Esophagus (tissue), 2 donors: ENCODE results near the gene GTPBP6. TPM values are rescaled to one million over a fixed set of nuclear protein-coding genes. Genes with fewer than 3 reads are reported as not detected.

Experiments used
- H3K27ac ChIP-seq, 2 donors: one replicate each; pipeline ENCODE4 v1.5.1; 2013; ENCODE audit warnings: low read depth in 2 of 2, mild to moderate bottlenecking in 2 of 2, inconsistent platforms in 1 of 2, low read length in 1 of 2, moderate library complexity in 1 of 2
- H3K27me3 ChIP-seq, 2 donors: one replicate each; pipeline ENCODE4 v1.6.1; 2013; ENCODE audit warnings: low read length in 2 of 2, control low read depth in 1 of 2, mild to moderate bottlenecking in 1 of 2; ENCODE audit not compliant: insufficient read depth in 2 of 2, control insufficient read depth in 1 of 2
- H3K36me3 ChIP-seq, 2 donors: one replicate each; pipeline ENCODE4 v1.6.1; 2013; ENCODE audit warnings: low read length in 1 of 2; ENCODE audit not compliant: control insufficient read depth in 2 of 2, insufficient read depth in 2 of 2
- H3K4me1 ChIP-seq, 2 donors: one replicate each; pipeline ENCODE4 v1.6.1; 2013; ENCODE audit warnings: low read length in 1 of 2; ENCODE audit not compliant: control insufficient read depth in 2 of 2, insufficient read depth in 2 of 2
- H3K4me3 ChIP-seq, 2 donors: one replicate each; pipeline ENCODE4 v1.5.1; 2013; ENCODE audit warnings: low read length in 2 of 2, mild to moderate bottlenecking in 2 of 2, low read depth in 1 of 2, moderate library complexity in 1 of 2
- H3K9me3 ChIP-seq, 2 donors: one replicate each; pipeline ENCODE4 v1.6.1; 2013; ENCODE audit warnings: mild to moderate bottlenecking in 2 of 2, low read depth in 1 of 2, low read length in 1 of 2, moderate library complexity in 1 of 2; ENCODE audit not compliant: control insufficient read depth in 2 of 2, insufficient read depth in 1 of 2
- WGBS, 2 donors: extraction: QIAGEN DNeasy Blood & Tissue Kit; methylation state at CpG; one replicate each; pipeline ENCODE4 v1.1.7; 2013; 5-methylcytosine and 5-hydroxymethylcytosine counted together
- polyA plus RNA-seq, 2 donors: library from polyadenylated mRNA; stranded (reverse); fragments of 200-250 nt; gene quantifications; one replicate each; pipeline ENCODE4 v1.2.3, GENCODE V29; 2013
- donor health status: healthy with polysubstance abuse.
- donor health status: Bipolar disorder and iron deficiency.

GTPBP6 gene
- polyA plus RNA-seq, 2 donors = 26.4 to 35.3 TPM

GRCh38 chrX:298993-299392, 19.6 kb downstream of the GTPBP6 start:
- no peak overlapping the region for H3K4me3 ChIP-seq
- peaks cover 0 to 4% of the 10 kb centered on the region in 2 donors for H3K9me3 ChIP-seq
- H3K36me3 ChIP-seq = peaks cover 0 to 15% of the 10 kb centered on the region in 2 donors
- no peaks in the 10 kb centered on the region for H3K4me1 ChIP-seq
- no peak overlapping the region for H3K27ac ChIP-seq
- 98% methylated on average over 36 of the region's 36 CpGs for WGBS, 2 donors
- H3K27me3 ChIP-seq = no peaks in the 10 kb centered on the region

GRCh38 chrX:295136-295535, 23.5 kb downstream of the GTPBP6 start:
- Histone ChIP-seq H3K36me3 (peaks cover 0 to 25% of the 10 kb centered on the region in 2 donors), H3K27ac (no peak overlapping the region), H3K4me1 (no peaks in the 10 kb centered on the region), H3K9me3 (peaks cover 0 to 7% of the 10 kb centered on the region in 2 donors), H3K4me3 (no peak overlapping the region), H3K27me3 (no peaks in the 10 kb centered on the region)
- WGBS, 2 donors = 94 to 95% methylated on average over 19 to 21 of the region's 21 CpGs

GRCh38 chrX:292900-293897, 25.4 kb downstream of the GTPBP6 start:
- no peaks in the 10 kb centered on the region for H3K4me1 ChIP-seq
- H3K27ac ChIP-seq = no peak overlapping the region
- no peak overlapping the region for H3K4me3 ChIP-seq
- H3K36me3 ChIP-seq = peaks cover 0 to 32% of the 10 kb centered on the region in 2 donors
- WGBS, 2 donors = 97 to 98% methylated on average over 47 of the region's 47 CpGs
- H3K9me3 ChIP-seq = peaks cover 0 to 6% of the 10 kb centered on the region in 2 donors
- H3K27me3 ChIP-seq = no peaks in the 10 kb centered on the region

- peaks cover 0 to 32% of the 10 kb centered on the region in 2 donors for H3K36me3 ChIP-seq
- peaks cover 0 to 6% of the 10 kb centered on the region in 2 donors for H3K9me3 ChIP-seq
- WGBS, 2 donors = 97 to 98% methylated on average over 29 of the region's 29 CpGs
- H3K27ac ChIP-seq = no peak overlapping the region
- no peaks in the 10 kb centered on the region for H3K27me3 ChIP-seq
- no peaks in the 10 kb centered on the region for H3K4me1 ChIP-seq
- no peak overlapping the region for H3K4me3 ChIP-seq
These were observed 27.1 kb downstream of the GTPBP6 start for GRCh38 chrX:291411-291901.

GRCh38 chrX:290476-291166, 28.0 kb downstream of the GTPBP6 start:
- peaks cover 0 to 32% of the 10 kb centered on the region in 2 donors for H3K36me3 ChIP-seq
- no peak overlapping the region for H3K27ac ChIP-seq
- H3K27me3 ChIP-seq = no peaks in the 10 kb centered on the region
- 94 to 96% methylated on average over 41 to 42 of the region's 42 CpGs for WGBS, 2 donors
- peaks cover 0 to 6% of the 10 kb centered on the region in 2 donors for H3K9me3 ChIP-seq
- H3K4me3 ChIP-seq = no peak overlapping the region
- no peaks in the 10 kb centered on the region for H3K4me1 ChIP-seq

GRCh38 chrX:288561-288991, 30.0 kb downstream of the GTPBP6 start:
- peaks cover 0 to 43% of the 10 kb centered on the region in 2 donors for H3K36me3 ChIP-seq
- WGBS, 2 donors = 91 to 96% methylated on average over 25 of the region's 25 CpGs
- peaks cover 0 to 6% of the 10 kb centered on the region in 2 donors for H3K9me3 ChIP-seq
- no peaks in the 10 kb centered on the region for H3K27me3 ChIP-seq
- H3K4me1 ChIP-seq = peaks cover under 1 to 3% of the 10 kb centered on the region in 2 donors
- H3K4me3 ChIP-seq = no peak overlapping the region
- H3K27ac ChIP-seq = no peak overlapping the region

GRCh38 chrX:287670-288069, 30.9 kb downstream of the GTPBP6 start:
- WGBS, 2 donors = 71 to 82% methylated on average over 7 of the region's 7 CpGs
- Histone ChIP-seq H3K27ac (no peak overlapping the region), H3K36me3 (peaks cover 0 to 34% of the 10 kb centered on the region in 2 donors), H3K4me3 (no peak overlapping the region), H3K9me3 (peaks cover 0 to 2% of the 10 kb centered on the region in 2 donors), H3K4me1 (peaks cover 2 to 3% of the 10 kb centered on the region in 2 donors), H3K27me3 (no peaks in the 10 kb centered on the region)

GRCh38 chrX:285076-285677, 33.4 kb downstream of the GTPBP6 start:
- no peak overlapping the region for H3K27ac ChIP-seq
- 92 to 94% methylated on average over 13 of the region's 13 CpGs for WGBS, 2 donors
- peaks cover 0 to 27% of the 10 kb centered on the region in 2 donors for H3K36me3 ChIP-seq

More at GRCh38 chrX:285076-285677, 33.4 kb downstream of the GTPBP6 start:
- H3K4me3 ChIP-seq = no peak overlapping the region
- peaks cover 2 to 3% of the 10 kb centered on the region in 2 donors for H3K4me1 ChIP-seq
- H3K9me3 ChIP-seq = peaks cover 0 to 2% of the 10 kb centered on the region in 2 donors
- H3K27me3 ChIP-seq = no peaks in the 10 kb centered on the region
